HG02840 (cell line): ENCODE data around the gene EIF5.
"Not testable (repeated sequence)": the region's sequence is repeated elsewhere in the genome, so short reads cannot be mapped to it uniquely, and the experiment has no call there.

ENCODE experiments used
- ATAC-seq: cut with Tn5 transposase; IDR thresholded peaks from one replicate; pipeline ENCODE4 v1.9.1; 2021; ENCODE audit warnings: mild to moderate bottlenecking, moderate library complexity, moderate number of reproducible peaks; ENCODE audit not compliant: unreplicated experiment, low FRiP score

The EIF5 gene

GRCh38 chr14:103332143-103332919 is 1.7 kb upstream of the EIF5 start:
- no peak for ATAC-seq

GRCh38 chr14:103334644-103335622 is 896 bp downstream of the EIF5 start:
- peak; percentile 21 for ATAC-seq

GRCh38 chr14:103336191-103336590 is 2.2 kb downstream of the EIF5 start:
- no peak for ATAC-seq

- no peak for ATAC-seq
Observed at GRCh38 chr14:103337794-103338193, 3.8 kb downstream of the EIF5 start.

- no peak for ATAC-seq
Observed at GRCh38 chr14:103339561-103339960, 5.5 kb downstream of the EIF5 start.

GRCh38 chr14:103340480-103341212 is 6.6 kb downstream of the EIF5 start:
- ATAC-seq: no peak

GRCh38 chr14:103341250-103342129 is 7.5 kb downstream of the EIF5 start:
- no peak for ATAC-seq

- no peak for ATAC-seq
Observed at GRCh38 chr14:103343164-103343879, 9.3 kb downstream of the EIF5 start.

GRCh38 chr14:103343905-103344797 is 10.1 kb downstream of the EIF5 start:
- ATAC-seq: no peak

- no peak for ATAC-seq
Observed at GRCh38 chr14:103346286-103346685, 12.2 kb downstream of the EIF5 start.

GRCh38 chr14:103347091-103347815 is 13.2 kb downstream of the EIF5 start:
- no peak for ATAC-seq

- ATAC-seq: no peak
Observed at GRCh38 chr14:103348154-103348553, 14.1 kb downstream of the EIF5 start.

GRCh38 chr14:103349982-103350381 is 15.9 kb downstream of the EIF5 start:
- ATAC-seq: no peak

GRCh38 chr14:103353362-103353761 is 19.3 kb downstream of the EIF5 start:
- ATAC-seq: no peak

GRCh38 chr14:103354141-103354540 is 20.1 kb downstream of the EIF5 start:
- ATAC-seq: no peak

GRCh38 chr14:103356024-103356682 is 22.1 kb downstream of the EIF5 start:
- ATAC-seq: no peak

- not testable (repeated sequence) for ATAC-seq
Observed at GRCh38 chr14:103357552-103357951, 23.5 kb downstream of the EIF5 start.
